ENCODE measurements around the gene LRRC46. TPM values are rescaled to one million over a fixed set of nuclear protein-coding genes. Genes with fewer than 3 reads are reported as not detected.
A peak's percentile ranks its signal among the peaks of the same experiment; 100 is the strongest.

The LRRC46 gene
- total RNA-seq, 4 donors from 2014 or later, result 0.20 TPM; not detected in 3

DNA sequence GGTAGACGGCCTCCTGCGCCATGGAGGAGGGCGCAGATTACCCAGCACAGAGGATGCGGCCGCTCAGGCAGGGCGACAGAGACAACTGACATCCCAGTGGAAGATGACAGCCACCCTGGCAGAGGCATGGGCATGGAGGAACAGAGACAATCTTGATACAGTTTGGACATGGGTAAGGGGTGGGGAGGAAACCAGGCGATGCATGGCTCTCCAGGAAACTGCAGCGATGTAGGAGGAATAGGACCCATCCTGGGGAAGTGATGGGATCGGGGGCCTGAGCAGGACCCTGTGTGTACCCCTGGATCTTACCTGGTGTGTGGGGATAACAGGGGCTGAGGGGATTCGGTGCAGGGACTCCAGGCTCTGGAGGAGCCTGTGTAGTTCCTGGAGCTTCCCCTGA, 14.5 kb upstream of the LRRC46 start:
- in situ Hi-C loops (cut with MboI; ENCODE audit: low sequenced_read_pairs in 4 of 4) (no loop called here), intact Hi-C loops (cut with DNase I; ENCODE audit: low total_unique reads) (no loop called here)
- no peak overlapping the region for H3K27ac ChIP-seq
- DNase-seq (no peak), ATAC-seq (no peak)
- H3K36me3 ChIP-seq, result peaks cover 0 to 38% of the 10 kb centered on the region in 2 donors
- no peaks in the 10 kb centered on the region for H3K9me3 ChIP-seq
- no peak overlapping the region for H3K4me3 ChIP-seq
- no peaks in the 10 kb centered on the region for H3K27me3 ChIP-seq
- H3K4me1 ChIP-seq, result peaks cover 17 to 20% of the 10 kb centered on the region in 2 donors
- TF ChIP-seq POLR2A (IDR thresholded peaks at IDR 0.05), result no peak
- TF ChIP-seq, protein P1, sequence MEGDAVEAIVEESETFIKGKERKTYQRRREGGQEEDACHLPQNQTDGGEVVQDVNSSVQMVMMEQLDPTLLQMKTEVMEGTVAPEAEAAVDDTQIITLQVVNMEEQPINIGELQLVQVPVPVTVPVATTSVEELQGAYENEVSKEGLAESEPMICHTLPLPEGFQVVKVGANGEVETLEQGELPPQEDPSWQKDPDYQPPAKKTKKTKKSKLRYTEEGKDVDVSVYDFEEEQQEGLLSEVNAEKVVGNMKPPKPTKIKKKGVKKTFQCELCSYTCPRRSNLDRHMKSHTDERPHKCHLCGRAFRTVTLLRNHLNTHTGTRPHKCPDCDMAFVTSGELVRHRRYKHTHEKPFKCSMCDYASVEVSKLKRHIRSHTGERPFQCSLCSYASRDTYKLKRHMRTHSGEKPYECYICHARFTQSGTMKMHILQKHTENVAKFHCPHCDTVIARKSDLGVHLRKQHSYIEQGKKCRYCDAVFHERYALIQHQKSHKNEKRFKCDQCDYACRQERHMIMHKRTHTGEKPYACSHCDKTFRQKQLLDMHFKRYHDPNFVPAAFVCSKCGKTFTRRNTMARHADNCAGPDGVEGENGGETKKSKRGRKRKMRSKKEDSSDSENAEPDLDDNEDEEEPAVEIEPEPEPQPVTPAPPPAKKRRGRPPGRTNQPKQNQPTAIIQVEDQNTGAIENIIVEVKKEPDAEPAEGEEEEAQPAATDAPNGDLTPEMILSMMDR (IDR thresholded peaks at IDR 0.05 in 4 of 5, conservative IDR thresholded peaks at IDR 0.05 in 1 of 5), result no peak

- no peaks in the 10 kb centered on the region for H3K9me3 ChIP-seq
- no peak for DNase-seq
- H3K27ac ChIP-seq, result peak overlapping the region in 2 of 4 donors; percentile 18 to 76
- in situ Hi-C loops (cut with MboI; ENCODE audit: low sequenced_read_pairs in 4 of 4) (no loop called here), intact Hi-C loops (cut with DNase I; ENCODE audit: low total_unique reads) (no loop called here)
- TF ChIP-seq, protein P1 (IDR thresholded peaks at IDR 0.05 in 4 of 5, conservative IDR thresholded peaks at IDR 0.05 in 1 of 5), result no peak
- no peak for TF ChIP-seq POLR2A (IDR thresholded peaks at IDR 0.05)
- H3K36me3 ChIP-seq, result peaks cover 0 to 40% of the 10 kb centered on the region in 2 donors
- H3K4me1 ChIP-seq, result peaks cover 21 to 28% of the 10 kb centered on the region in 2 donors
- H3K4me3 ChIP-seq, result no peak overlapping the region
- H3K27me3 ChIP-seq, result no peaks in the 10 kb centered on the region
- ATAC-seq, result no peak
Measured at GRCh38 chr17:47818002-47818695, 13.3 kb upstream of the LRRC46 start.

GRCh38 chr17:47819475-47819874, 12.0 kb upstream of the LRRC46 start:
- Histone ChIP-seq H3K4me3 (no peak overlapping the region), H3K27ac (peak overlapping the region in 3 of 4 donors; percentile 76 to 81 (median 78)), H3K9me3 (no peaks in the 10 kb centered on the region), H3K36me3 (peaks cover 0 to 42% of the 10 kb centered on the region in 2 donors), H3K27me3 (no peaks in the 10 kb centered on the region), H3K4me1 (peaks cover 21 to 28% of the 10 kb centered on the region in 2 donors)
- intact Hi-C loops (cut with DNase I; ENCODE audit: low total_unique reads), result no loop called here
- in situ Hi-C loops (cut with MboI; ENCODE audit: low sequenced_read_pairs in 4 of 4), result no loop called here
- no peak for DNase-seq
- TF ChIP-seq, protein P1 (IDR thresholded peaks at IDR 0.05 in 4 of 5, conservative IDR thresholded peaks at IDR 0.05 in 1 of 5), result no peak
- TF ChIP-seq POLR2A (IDR thresholded peaks at IDR 0.05), result no peak
- no peak for ATAC-seq

DNA sequence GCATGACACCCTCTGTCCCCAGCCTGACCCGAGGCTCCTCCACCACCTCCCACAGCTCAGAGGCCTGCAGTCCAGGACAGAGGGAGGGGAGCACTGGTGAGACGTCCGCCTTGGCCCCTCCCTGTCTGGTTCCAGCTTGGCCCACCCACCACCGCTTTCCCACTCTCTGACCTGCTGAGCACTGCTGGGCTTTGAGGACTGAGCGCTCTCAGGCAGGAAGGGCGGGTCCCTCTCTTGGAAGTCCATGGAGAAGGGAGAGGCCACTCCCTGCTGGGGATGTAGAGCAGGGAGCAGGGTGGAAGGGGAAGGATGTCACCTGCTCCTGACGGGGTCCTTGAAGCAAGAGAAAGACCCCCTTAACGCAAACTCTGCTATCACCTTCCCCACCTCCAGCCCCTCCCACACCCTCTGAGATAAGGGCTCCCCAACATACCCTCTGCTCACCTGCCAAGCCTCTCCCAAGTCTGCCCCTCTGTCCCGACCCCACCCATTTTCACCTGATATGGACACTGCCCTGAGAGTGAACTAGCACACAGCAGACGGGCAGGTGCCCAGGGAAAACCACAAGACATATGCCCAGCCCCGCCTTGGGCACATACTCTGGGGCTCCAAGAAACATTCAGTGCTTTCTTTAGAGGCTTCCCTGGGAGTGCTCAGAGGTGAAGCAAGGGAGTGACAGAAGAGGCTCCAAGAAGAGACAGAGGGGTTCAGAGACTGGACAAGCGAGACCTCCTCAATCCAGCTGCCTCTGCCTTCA, 11.3 kb upstream of the LRRC46 start:
- in situ Hi-C loops (cut with MboI; ENCODE audit: low sequenced_read_pairs in 4 of 4), result no loop called here
- intact Hi-C loops (cut with DNase I; ENCODE audit: low total_unique reads), result no loop called here
- H3K36me3 ChIP-seq, result peaks cover 0 to 38% of the 10 kb centered on the region in 2 donors
- DNase-seq (peak; percentile 61 to 77), ATAC-seq (peak; percentile 65 to 76)
- TF ChIP-seq POLR2A (IDR thresholded peaks at IDR 0.05), result peak in 1 of 2 donors; percentile 51
- TF ChIP-seq, protein P1 (IDR thresholded peaks at IDR 0.05 in 4 of 5, conservative IDR thresholded peaks at IDR 0.05 in 1 of 5), result no peak
- no peaks in the 10 kb centered on the region for H3K9me3 ChIP-seq
- peak overlapping the region in 2 of 4 donors; percentile 54 to 58 for H3K4me3 ChIP-seq
- peak overlapping the region; percentile 69 to 81 (median 77) for H3K27ac ChIP-seq
- no peaks in the 10 kb centered on the region for H3K27me3 ChIP-seq
- peaks cover 21 to 28% of the 10 kb centered on the region in 2 donors for H3K4me1 ChIP-seq
